ENCODE measurements around the gene CPN2. TPM values are rescaled to one million over a fixed set of nuclear protein-coding genes. Genes with fewer than 3 reads are reported as not detected.

The CPN2 gene
- total RNA-seq, 2 donors from 2014 or later = not detected

- H3K4me1 Mint-ChIP-seq (ENCODE audit: low read depth) = peaks cover 42% of the 10 kb centered on the region
- ATAC-seq (replicated peaks in 1 of 2) = no peak
- no peaks in the 10 kb centered on the region for H3K36me3 Mint-ChIP-seq (ENCODE audit: insufficient read depth in 2 of 2)
- no peak overlapping the region for H3K27ac Mint-ChIP-seq
- peaks cover 47% of the 10 kb centered on the region for H3K27me3 Mint-ChIP-seq (ENCODE audit: low read depth)
- no peak overlapping the region for H3K4me3 Mint-ChIP-seq
- DNase-seq = no peak
- no peaks in the 10 kb centered on the region for H3K9me3 Mint-ChIP-seq
These were observed 40.9 kb downstream of the CPN2 start for GRCh38 chr3:194310060-194310835.

- peaks cover 42% of the 10 kb centered on the region for H3K4me1 Mint-ChIP-seq (ENCODE audit: low read depth)
- H3K9me3 Mint-ChIP-seq = peaks cover 2 to 3% of the 10 kb centered on the region in 2 donors
- H3K27ac Mint-ChIP-seq = no peak overlapping the region
- H3K27me3 Mint-ChIP-seq (ENCODE audit: low read depth) = peaks cover 35% of the 10 kb centered on the region
- H3K36me3 Mint-ChIP-seq (ENCODE audit: insufficient read depth in 2 of 2) = peaks cover 2 to 3% of the 10 kb centered on the region in 2 donors
- ATAC-seq (replicated peaks in 1 of 2) (no peak), DNase-seq (no peak)
- H3K4me3 Mint-ChIP-seq = no peak overlapping the region
These were observed 42.3 kb downstream of the CPN2 start for GRCh38 chr3:194308601-194309449.

DNA sequence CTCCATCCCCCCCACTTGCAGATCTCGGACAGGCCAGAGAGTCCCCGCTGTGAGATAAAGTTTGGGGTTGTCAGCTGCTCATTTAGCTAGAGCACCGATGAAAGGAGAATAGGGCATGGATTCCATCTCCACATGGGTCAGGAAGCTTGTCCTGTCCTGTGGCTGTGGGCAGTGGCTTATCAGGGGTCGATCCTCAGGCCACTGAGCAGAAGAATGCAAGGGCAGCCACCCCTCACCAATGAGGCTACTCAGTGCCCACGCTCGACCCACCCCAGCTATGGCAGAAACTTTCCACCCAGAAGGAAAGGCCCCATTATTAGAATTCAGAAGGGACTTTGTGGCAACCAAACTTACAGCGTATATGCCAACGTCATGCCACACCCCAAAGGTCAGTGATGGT lies 43.3 kb downstream of the CPN2 start:
- Mint-ChIP-seq H3K4me1 (ENCODE audit: low read depth) (peaks cover 42% of the 10 kb centered on the region), H3K27ac (no peak overlapping the region), H3K27me3 (ENCODE audit: low read depth) (peaks cover 25% of the 10 kb centered on the region), H3K4me3 (peak overlapping the region in 1 of 2 donors; percentile 82), H3K9me3 (peaks cover 2 to 3% of the 10 kb centered on the region in 2 donors), H3K36me3 (ENCODE audit: insufficient read depth in 2 of 2) (peaks cover 2 to 3% of the 10 kb centered on the region in 2 donors)
- ATAC-seq (replicated peaks in 1 of 2) (no peak), DNase-seq (no peak)

- ATAC-seq (replicated peaks in 1 of 2) (peak; percentile 80 to 82), DNase-seq (peak; percentile 40 to 53)
- Mint-ChIP-seq H3K27me3 (ENCODE audit: low read depth) (peaks cover 17% of the 10 kb centered on the region), H3K36me3 (ENCODE audit: insufficient read depth in 2 of 2) (peaks cover 2 to 3% of the 10 kb centered on the region in 2 donors), H3K4me1 (ENCODE audit: low read depth) (peaks cover 42% of the 10 kb centered on the region), H3K27ac (peak overlapping the region; percentile 77), H3K9me3 (peaks cover 2 to 3% of the 10 kb centered on the region in 2 donors), H3K4me3 (peak overlapping the region; percentile 77 to 82)
These were observed 44.1 kb downstream of the CPN2 start for GRCh38 chr3:194306771-194307640.

GRCh38 chr3:194306109-194306686 lies 44.9 kb downstream of the CPN2 start:
- Mint-ChIP-seq H3K36me3 (ENCODE audit: insufficient read depth in 2 of 2) (peaks cover 2 to 3% of the 10 kb centered on the region in 2 donors), H3K9me3 (peaks cover 2 to 3% of the 10 kb centered on the region in 2 donors), H3K27me3 (ENCODE audit: low read depth) (peaks cover 12% of the 10 kb centered on the region), H3K4me3 (peak overlapping the region; percentile 77 to 82), H3K4me1 (ENCODE audit: low read depth) (peaks cover 42% of the 10 kb centered on the region), H3K27ac (peak overlapping the region; percentile 77)
- ATAC-seq (replicated peaks in 1 of 2) (peak; percentile 55 to 64), DNase-seq (peak; percentile 59 to 65)

- DNase-seq (no peak), ATAC-seq (replicated peaks in 1 of 2) (no peak)
- peaks cover 7% of the 10 kb centered on the region for H3K27me3 Mint-ChIP-seq (ENCODE audit: low read depth)
- peak overlapping the region in 1 of 2 donors; percentile 77 for H3K4me3 Mint-ChIP-seq
- H3K4me1 Mint-ChIP-seq (ENCODE audit: low read depth) = peaks cover 43% of the 10 kb centered on the region
- H3K27ac Mint-ChIP-seq = no peak overlapping the region
- peaks cover 2 to 3% of the 10 kb centered on the region in 2 donors for H3K9me3 Mint-ChIP-seq
- peaks cover 2 to 3% of the 10 kb centered on the region in 2 donors for H3K36me3 Mint-ChIP-seq (ENCODE audit: insufficient read depth in 2 of 2)
These were observed 45.6 kb downstream of the CPN2 start for GRCh38 chr3:194305356-194306108.

DNA sequence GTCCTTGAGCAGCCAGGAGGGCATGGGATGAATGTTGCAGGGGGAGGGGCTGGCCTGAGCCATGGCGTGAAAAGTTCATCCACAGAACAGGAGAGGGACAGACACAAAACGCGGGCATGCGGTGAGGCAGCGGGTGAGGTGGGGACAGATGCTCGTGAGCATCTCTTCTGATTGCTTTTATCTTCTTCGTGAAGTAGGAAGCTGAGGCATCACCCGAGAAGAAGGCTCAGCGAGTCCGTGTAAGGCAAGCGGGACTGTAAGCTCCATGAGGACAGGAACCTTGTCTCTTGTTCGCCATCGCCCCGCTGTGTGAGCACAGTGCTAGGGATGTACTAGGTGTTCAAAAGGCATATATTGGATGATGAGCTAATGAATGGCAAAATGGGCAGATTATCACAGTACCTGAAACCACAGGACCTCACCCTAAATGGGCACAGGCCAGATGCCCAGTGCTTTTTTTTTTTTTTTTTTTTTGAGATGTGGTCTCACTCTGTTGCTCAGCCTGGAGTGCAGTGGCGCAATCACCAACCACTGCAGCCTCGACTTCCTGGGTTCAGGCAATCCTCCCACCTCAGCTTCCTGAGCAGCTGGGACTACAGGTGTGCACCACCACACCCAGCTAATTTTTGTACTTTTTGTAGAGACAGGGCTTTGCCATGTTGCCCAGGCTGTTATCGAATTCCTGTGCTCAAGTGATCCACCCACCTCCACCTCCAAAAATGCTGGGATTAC lies 46.8 kb downstream of the CPN2 start:
- no peak for DNase-seq
- peaks cover 52% of the 10 kb centered on the region for H3K4me1 Mint-ChIP-seq (ENCODE audit: low read depth)

GRCh38 chr3:194303749-194304148 lies 47.4 kb downstream of the CPN2 start:
- Mint-ChIP-seq H3K27me3 (ENCODE audit: low read depth) (peaks cover 9% of the 10 kb centered on the region), H3K27ac (no peak overlapping the region), H3K9me3 (peaks cover 2 to 3% of the 10 kb centered on the region in 2 donors), H3K4me1 (ENCODE audit: low read depth) (peaks cover 46% of the 10 kb centered on the region), H3K36me3 (ENCODE audit: insufficient read depth in 2 of 2) (peaks cover 2 to 3% of the 10 kb centered on the region in 2 donors), H3K4me3 (no peak overlapping the region)
- no peak for ATAC-seq (replicated peaks in 1 of 2)
- DNase-seq = no peak

More for the DNA sequence above, 46.8 kb downstream of the CPN2 start:
- Mint-ChIP-seq H3K27ac (no peak overlapping the region), H3K27me3 (ENCODE audit: low read depth) (peaks cover 12% of the 10 kb centered on the region), H3K36me3 (ENCODE audit: insufficient read depth in 2 of 2) (peaks cover 2 to 3% of the 10 kb centered on the region in 2 donors), H3K4me3 (no peak overlapping the region), H3K9me3 (peaks cover 2 to 3% of the 10 kb centered on the region in 2 donors)
- ATAC-seq (replicated peaks in 1 of 2) = no peak

GRCh38 chr3:194301730-194302129 lies 49.4 kb downstream of the CPN2 start:
- no peak overlapping the region for H3K27ac Mint-ChIP-seq
- DNase-seq (no peak), ATAC-seq (replicated peaks in 1 of 2) (no peak)
- peaks cover 2 to 3% of the 10 kb centered on the region in 2 donors for H3K9me3 Mint-ChIP-seq
- peaks cover 28% of the 10 kb centered on the region for H3K4me1 Mint-ChIP-seq (ENCODE audit: low read depth)
- H3K27me3 Mint-ChIP-seq (ENCODE audit: low read depth) = peaks cover 7% of the 10 kb centered on the region
- no peak overlapping the region for H3K4me3 Mint-ChIP-seq
- H3K36me3 Mint-ChIP-seq (ENCODE audit: insufficient read depth in 2 of 2) = peaks cover 2 to 3% of the 10 kb centered on the region in 2 donors

GRCh38 chr3:194300936-194301335 lies 50.2 kb downstream of the CPN2 start:
- no peak overlapping the region for H3K27ac Mint-ChIP-seq
- H3K4me1 Mint-ChIP-seq (ENCODE audit: low read depth) = peaks cover 20% of the 10 kb centered on the region
- DNase-seq (no peak), ATAC-seq (replicated peaks in 1 of 2) (no peak)
- H3K9me3 Mint-ChIP-seq = peaks cover 2 to 3% of the 10 kb centered on the region in 2 donors
- peaks cover 2 to 3% of the 10 kb centered on the region in 2 donors for H3K36me3 Mint-ChIP-seq (ENCODE audit: insufficient read depth in 2 of 2)
- H3K4me3 Mint-ChIP-seq = no peak overlapping the region
- H3K27me3 Mint-ChIP-seq (ENCODE audit: low read depth) = peaks cover 7% of the 10 kb centered on the region

DNA sequence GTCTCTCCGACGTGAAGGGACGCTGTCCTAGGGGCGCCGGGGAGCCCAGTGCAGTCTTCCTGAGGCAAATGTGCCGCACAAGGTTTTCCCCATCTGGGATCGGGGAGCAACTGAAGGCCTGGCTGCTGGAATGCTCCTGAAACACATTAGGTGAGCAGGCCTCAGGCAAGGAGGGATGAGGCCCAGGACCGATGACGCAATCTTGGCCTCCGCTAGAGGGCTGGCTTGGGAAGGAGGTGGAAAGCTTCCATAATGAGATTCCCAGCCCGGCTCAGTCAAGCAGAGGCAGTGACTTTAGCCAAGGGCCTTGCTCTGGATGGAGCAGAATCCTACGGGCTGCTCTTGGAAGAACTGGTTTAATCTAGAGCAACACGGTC lies 50.8 kb downstream of the CPN2 start:
- Mint-ChIP-seq H3K4me3 (no peak overlapping the region), H3K27ac (no peak overlapping the region), H3K36me3 (ENCODE audit: insufficient read depth in 2 of 2) (peaks cover 2 to 3% of the 10 kb centered on the region in 2 donors), H3K4me1 (ENCODE audit: low read depth) (peaks cover 16% of the 10 kb centered on the region), H3K9me3 (peaks cover 2 to 3% of the 10 kb centered on the region in 2 donors), H3K27me3 (ENCODE audit: low read depth) (peaks cover 7% of the 10 kb centered on the region)
- ATAC-seq (replicated peaks in 1 of 2) (no peak), DNase-seq (no peak)
